Stimulated activated CD8-positive, alpha-beta memory T cell treated with anti-CD3 and anti-CD28 coated beads, Interleukin-15, amount 100 ng/mL, for 48 hours (primary cell): Measurements from ENCODE around the gene ZDHHC6.
A peak's percentile ranks its signal among the peaks of the same experiment; 100 is the strongest.
"Not testable (repeated sequence)": the region's sequence is repeated elsewhere in the genome, so short reads cannot be mapped to it uniquely, and the experiment has no call there.

Experiments used
- DNase-seq, 2 donors: peaks; one replicate each; pipeline ENCODE4 v3.0.0-alpha.2; 2020; ENCODE audit warnings: low read depth in 2 of 2

Gene ZDHHC6

DNA sequence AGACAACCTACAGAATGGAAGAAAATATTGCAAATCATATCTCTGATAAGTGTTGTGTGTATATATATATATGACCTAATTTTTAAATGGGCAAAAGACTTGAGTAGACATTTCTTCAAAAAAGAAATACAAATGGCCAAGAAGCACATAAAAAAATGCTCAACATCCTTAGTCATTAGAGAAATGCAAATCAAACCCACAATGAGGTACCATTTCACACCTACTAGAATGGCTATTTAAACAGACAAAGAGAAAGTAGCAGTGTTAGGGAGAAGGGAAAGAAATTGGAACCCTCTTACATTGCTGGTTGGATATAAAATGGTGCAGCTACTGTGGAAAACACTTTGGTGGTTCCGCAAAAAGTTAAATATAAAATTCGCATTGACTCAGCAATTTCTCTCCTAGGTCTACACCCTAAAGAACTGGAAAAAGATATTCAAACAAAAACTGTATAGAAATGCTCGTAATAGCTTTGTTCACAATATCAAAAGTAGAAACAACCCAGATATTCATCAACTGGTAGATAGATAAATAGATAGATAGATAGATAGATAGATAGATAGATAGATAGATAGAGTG is 56.5 kb downstream of the ZDHHC6 start:
- no peak for DNase-seq

DNA sequence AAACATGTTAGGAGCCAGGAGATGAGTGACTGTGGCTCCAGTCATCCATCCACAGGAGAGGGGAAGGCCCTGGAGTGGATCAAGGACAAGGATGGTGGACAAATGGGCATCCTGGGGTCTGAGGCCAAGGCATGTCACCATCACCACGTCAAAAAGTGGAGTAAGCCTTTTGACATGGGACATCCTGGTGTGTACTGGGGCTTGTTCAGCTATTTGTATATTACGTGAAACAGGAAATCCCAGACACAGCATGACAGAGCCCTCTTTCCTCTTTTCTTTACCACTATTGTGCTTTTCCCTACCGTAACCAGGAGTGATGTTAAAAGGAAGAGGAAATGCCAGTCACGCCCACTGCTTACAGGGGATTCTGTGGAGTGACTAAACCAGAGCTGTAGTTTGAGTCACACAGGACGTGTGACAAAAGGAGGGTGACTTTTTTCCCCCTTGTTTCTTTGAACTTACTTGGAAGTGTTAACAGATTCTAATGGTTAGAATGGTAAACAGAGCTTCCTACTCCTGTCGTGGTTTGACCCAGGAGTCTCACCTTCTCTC is 57.4 kb downstream of the ZDHHC6 start:
- peak in 1 of 2 donors; percentile 39 for DNase-seq

DNA sequence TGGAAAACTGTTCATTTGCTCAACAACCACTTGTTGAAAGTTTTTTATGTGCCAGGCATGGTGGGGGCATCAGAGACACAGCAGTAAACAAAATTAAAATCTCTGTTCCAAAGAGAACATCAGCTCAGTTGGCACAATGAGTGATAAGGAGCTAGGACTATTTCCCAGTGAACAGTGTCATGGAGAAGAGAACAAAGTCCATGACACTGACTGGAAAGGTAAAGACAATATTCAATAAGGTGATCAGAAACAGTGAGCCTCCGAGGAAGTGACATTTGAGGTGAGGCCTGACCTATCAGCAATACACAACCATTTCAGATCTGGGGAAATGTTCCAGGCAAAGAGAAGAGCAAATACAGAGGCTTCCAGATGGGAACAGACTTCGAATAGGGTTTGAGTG is 58.2 kb downstream of the ZDHHC6 start:
- no peak for DNase-seq

DNA sequence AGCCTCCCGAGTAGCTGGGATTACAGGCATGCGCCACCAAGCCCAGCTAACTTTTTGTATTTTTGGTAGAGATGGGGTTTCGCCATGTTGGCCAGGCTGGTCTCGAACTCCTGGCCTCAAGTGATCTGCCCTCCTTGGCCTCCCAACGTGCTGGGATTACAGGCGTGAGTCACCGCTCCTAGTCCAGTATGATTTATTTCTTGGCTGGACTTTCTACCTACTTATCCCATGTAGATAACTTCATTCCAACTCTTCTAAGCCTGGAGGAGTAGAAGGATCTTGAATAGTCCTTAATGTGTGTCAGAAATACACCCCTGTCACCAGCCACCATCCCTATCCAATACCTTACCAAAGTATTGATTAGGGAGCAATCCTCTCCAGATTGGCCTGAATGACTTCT is 58.7 kb downstream of the ZDHHC6 start:
- not testable (repeated sequence) for DNase-seq

DNA sequence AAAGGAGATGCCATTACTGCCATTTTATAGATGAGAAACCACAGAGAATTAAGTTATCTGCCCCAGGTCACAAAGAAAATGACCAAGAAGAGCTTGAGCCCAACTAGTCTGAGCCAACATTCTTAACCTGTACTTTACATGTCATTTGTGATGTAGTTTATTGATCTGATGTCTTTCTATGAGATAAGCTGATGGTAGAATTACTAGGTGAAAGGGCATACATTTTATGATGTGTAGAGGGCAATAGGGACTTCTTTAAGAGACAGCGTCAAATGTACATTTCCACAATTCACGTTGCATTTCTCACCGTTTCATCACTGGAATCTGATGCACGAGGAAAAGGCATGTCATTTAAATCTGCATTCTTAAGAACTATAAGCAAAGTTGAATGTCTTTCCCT is 61.5 kb downstream of the ZDHHC6 start:
- no peak for DNase-seq

DNA sequence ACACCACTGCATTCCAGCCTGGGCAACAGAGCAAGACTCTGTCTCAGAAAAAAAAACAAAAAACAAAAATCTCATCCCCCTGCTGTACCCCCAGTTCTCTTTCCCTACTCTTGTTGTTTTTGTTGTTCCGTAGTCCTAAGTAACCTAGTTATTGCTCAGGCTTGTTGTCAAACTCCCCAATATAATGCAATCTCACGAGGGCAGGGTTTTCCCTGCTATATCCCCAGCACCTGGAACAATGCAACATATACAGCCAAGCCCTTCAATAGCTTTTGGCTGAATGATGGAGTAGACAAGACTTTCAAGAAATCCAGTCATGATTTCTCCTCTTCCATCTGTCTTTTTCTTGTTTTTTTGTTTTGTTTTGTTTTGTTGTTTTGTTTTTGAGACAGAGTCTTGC is 62.6 kb downstream of the ZDHHC6 start:
- no peak for DNase-seq

DNA sequence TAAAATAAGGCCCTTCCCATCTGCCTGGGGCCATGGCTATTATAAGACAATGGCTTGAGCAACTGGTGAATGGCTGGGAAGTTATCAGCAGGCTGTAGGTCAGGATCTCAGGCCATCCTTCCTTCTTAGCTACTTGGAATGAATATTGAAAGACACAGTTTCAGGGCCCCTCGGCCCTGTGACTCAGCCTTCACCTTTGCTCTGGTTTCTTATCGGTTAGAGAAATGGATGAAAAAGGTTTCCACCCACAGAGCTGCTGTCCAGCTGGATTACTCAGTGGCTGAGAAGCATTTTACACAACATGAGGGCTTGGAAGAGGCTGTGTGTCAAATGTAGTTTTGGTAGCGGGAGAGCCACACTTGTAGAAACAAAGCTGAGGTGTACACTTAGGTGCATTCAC is 63.4 kb downstream of the ZDHHC6 start:
- DNase-seq = no peak

DNA sequence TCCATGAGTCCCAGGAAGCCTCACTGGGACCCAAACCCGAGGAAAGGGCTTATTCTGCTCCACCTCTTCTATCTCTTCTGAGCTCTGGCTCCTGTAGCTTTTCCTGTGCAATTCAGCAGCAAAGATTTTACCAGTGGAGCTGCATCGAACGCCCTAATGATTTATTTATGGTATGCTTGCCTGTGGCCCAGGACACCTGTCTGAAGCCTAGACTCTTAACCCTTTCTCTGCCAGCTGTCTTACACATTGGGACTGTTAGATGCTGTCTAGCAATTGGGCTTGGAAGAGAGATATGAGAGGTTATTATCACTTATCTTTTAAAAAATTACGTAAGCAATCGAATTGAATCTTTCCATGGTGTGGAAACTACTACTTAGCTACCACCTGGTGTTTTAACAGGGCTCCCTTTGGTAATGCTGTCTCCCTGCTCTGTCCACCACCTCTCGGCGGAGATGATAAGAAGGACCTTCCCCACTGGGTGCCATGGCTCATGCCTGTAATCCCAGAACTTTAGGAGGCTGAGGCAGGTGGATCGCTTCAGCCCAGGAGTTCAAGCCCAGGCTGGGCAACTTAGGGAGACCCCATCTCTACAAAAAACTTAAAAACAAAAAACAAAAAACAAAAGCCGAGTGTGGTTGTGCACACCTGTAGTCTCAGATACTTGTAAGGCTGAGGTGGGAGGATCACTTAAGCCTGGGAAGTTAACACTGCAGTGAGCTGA is 64.0 kb downstream of the ZDHHC6 start:
- no peak for DNase-seq
